Nephron progenitor cell (in vitro differentiated cells): ENCODE results near the gene MBD2.
"Not testable (repeated sequence)": the region's sequence is repeated elsewhere in the genome, so short reads cannot be mapped to it uniquely, and the experiment has no call there.

ENCODE experiments used
- DNase-seq: peaks from one replicate; pipeline ENCODE4 v3.0.0; 2021
- H3K27ac Mint-ChIP-seq: 2 replicates; pipeline ENCODE4 v1.8.0; 2021; ENCODE audit warnings: mild to moderate bottlenecking, moderate library complexity, mixed read lengths
- H3K27me3 Mint-ChIP-seq: 2 replicates; pipeline ENCODE4 v1.8.0; 2021; ENCODE audit warnings: mild to moderate bottlenecking, low read depth, mixed read lengths; ENCODE audit not compliant: poor library complexity
- H3K36me3 Mint-ChIP-seq: 2 replicates; pipeline ENCODE4 v1.8.0; 2021; ENCODE audit warnings: low read depth, mixed read lengths
- H3K4me1 Mint-ChIP-seq: 2 replicates; pipeline ENCODE4 v1.8.0; 2021; ENCODE audit warnings: mixed read lengths
- H3K4me3 Mint-ChIP-seq: 2 replicates; pipeline ENCODE4 v1.8.0; 2021; ENCODE audit warnings: mild to moderate bottlenecking, moderate library complexity, mixed read lengths
- H3K9me3 Mint-ChIP-seq: 2 replicates; pipeline ENCODE4 v1.8.0; 2021; ENCODE audit warnings: mild to moderate bottlenecking, moderate library complexity, mixed read lengths
- TF ChIP-seq, protein P1 (sequence below): fragments of 200-600 bp; sonication (generic); IDR thresholded peaks from 2 replicates; pipeline ENCODE4 v1.5.0; 2021; ENCODE audit warnings: antibody characterized with exemption

The MBD2 gene

DNA sequence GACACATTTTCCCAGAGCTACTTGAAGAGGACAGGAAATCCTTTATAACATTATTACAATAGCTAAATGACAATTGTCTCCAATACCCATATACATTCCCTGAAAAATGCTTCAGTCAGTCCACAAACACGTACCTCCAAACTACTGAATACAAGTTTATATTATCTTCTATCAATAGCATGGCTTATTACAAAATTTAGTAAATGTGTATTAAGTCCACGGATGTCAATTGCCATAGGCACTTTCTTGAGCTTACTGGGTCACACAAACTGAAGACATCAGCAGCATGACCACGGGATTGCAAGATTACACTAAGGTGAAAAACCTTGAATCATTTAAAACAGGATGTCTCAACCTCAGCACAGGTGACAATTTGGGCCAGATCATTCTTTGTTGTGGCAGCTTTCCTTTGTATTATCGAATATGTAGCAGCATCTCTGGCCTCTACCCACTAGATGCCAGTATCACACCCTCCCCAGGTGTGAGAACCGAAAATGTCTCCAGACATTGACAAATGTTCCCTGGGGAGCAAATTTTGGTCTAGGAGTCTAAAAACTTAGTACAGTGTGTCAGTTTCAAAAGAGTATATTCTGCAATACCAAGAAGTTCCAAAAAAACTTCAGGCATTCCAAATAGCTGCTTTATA, 1.4 kb downstream of the MBD2 start:
- DNase-seq, result no peak
- Mint-ChIP-seq H3K27ac (peak overlapping the region; percentile 45), H3K27me3 (peaks cover 3% of the 10 kb centered on the region), H3K36me3 (peaks cover 27% of the 10 kb centered on the region), H3K4me1 (peaks cover 33% of the 10 kb centered on the region), H3K9me3 (no peaks in the 10 kb centered on the region), H3K4me3 (peak overlapping the region; percentile 95)
- TF ChIP-seq, protein P1, sequence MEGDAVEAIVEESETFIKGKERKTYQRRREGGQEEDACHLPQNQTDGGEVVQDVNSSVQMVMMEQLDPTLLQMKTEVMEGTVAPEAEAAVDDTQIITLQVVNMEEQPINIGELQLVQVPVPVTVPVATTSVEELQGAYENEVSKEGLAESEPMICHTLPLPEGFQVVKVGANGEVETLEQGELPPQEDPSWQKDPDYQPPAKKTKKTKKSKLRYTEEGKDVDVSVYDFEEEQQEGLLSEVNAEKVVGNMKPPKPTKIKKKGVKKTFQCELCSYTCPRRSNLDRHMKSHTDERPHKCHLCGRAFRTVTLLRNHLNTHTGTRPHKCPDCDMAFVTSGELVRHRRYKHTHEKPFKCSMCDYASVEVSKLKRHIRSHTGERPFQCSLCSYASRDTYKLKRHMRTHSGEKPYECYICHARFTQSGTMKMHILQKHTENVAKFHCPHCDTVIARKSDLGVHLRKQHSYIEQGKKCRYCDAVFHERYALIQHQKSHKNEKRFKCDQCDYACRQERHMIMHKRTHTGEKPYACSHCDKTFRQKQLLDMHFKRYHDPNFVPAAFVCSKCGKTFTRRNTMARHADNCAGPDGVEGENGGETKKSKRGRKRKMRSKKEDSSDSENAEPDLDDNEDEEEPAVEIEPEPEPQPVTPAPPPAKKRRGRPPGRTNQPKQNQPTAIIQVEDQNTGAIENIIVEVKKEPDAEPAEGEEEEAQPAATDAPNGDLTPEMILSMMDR, result no peak

DNA sequence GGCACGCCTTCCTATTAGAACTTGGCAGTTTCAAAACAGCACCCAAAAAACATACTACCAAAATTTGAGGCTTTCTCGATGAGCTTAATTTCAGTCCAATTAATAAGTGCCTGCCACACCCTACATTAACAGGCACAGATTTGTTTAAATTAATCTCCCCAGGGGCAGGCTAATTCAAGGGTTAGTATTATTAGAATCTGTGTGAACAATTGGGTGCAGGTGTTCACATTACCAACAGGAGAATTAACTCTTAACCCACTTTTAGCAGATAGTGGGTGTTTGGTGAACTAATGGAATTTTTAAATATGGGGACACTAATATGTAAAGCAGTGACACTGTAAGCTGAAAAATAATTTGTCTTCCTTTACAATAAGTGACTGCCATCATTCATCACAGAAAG, 4.1 kb downstream of the MBD2 start:
- Mint-ChIP-seq H3K27ac (no peak overlapping the region), H3K36me3 (peaks cover 33% of the 10 kb centered on the region), H3K9me3 (no peaks in the 10 kb centered on the region), H3K4me1 (peaks cover 31% of the 10 kb centered on the region), H3K27me3 (no peaks in the 10 kb centered on the region), H3K4me3 (no peak overlapping the region)
- TF ChIP-seq, protein P1, result no peak
- DNase-seq, result no peak

DNA sequence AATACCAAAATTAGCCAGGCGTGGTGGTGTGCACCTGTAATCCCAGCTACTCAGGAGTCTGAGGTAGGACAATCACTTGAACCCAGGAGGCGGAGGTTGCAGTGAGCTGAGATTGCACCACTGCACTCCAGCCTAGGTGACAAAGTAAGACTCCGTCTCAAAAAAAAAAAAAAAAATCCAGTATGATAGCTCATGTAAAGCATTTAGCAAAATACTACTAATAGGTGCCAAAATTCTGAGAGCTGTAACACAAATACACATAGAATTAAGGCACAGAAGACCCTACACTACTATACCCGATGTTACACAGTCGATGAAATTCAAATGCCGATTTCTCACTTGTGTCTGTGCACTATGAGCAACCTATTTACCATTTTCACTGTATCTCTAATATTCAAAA, 5.7 kb downstream of the MBD2 start:
- Mint-ChIP-seq H3K36me3 (peaks cover 43% of the 10 kb centered on the region), H3K4me1 (peaks cover 31% of the 10 kb centered on the region)
- not testable (repeated sequence) for H3K4me3 Mint-ChIP-seq, H3K9me3 Mint-ChIP-seq, H3K27me3 Mint-ChIP-seq, DNase-seq, H3K27ac Mint-ChIP-seq

- H3K4me1 Mint-ChIP-seq, result peaks cover 25% of the 10 kb centered on the region
- no peak overlapping the region for H3K4me3 Mint-ChIP-seq
- peaks cover 9% of the 10 kb centered on the region for H3K9me3 Mint-ChIP-seq
- H3K36me3 Mint-ChIP-seq, result peaks cover 48% of the 10 kb centered on the region
- no peak overlapping the region for H3K27ac Mint-ChIP-seq
- no peaks in the 10 kb centered on the region for H3K27me3 Mint-ChIP-seq
- DNase-seq, result no peak
- TF ChIP-seq, protein P1, result no peak
These were observed 6.2 kb downstream of the MBD2 start for GRCh38 chr18:54218299-54218698.

DNA sequence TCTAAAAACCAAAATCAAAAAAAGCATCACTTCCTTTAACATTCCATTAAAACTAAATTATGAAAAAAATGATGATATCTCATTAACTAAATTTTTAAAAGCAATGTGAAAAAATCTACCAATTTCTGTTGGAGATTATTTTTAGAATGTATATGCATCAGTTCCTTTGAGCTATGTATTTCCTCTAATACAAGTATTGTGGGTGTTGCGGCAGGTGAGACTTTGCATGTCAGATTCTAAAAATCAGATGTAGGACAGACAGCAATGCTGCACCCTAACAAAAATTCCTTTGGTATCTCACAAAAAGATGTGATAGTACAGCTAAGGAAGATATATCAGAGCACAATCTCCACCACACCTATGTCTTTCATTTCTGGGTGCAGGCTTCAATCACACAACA, 6.8 kb downstream of the MBD2 start:
- H3K36me3 Mint-ChIP-seq, result peaks cover 51% of the 10 kb centered on the region

GRCh38 chr18:54215069-54215468, 9.4 kb downstream of the MBD2 start:
- H3K9me3 Mint-ChIP-seq, result peaks cover 21% of the 10 kb centered on the region
- no peak overlapping the region for H3K27ac Mint-ChIP-seq
- TF ChIP-seq, protein P1, result no peak
- peaks cover 10% of the 10 kb centered on the region for H3K4me1 Mint-ChIP-seq
- no peaks in the 10 kb centered on the region for H3K27me3 Mint-ChIP-seq
- peaks cover 52% of the 10 kb centered on the region for H3K36me3 Mint-ChIP-seq
- no peak for DNase-seq
- no peak overlapping the region for H3K4me3 Mint-ChIP-seq

More for the DNA sequence above, 6.8 kb downstream of the MBD2 start:
- Mint-ChIP-seq H3K4me1 (peaks cover 19% of the 10 kb centered on the region), H3K4me3 (no peak overlapping the region), H3K27me3 (no peaks in the 10 kb centered on the region), H3K9me3 (peaks cover 10% of the 10 kb centered on the region), H3K27ac (peak overlapping the region; percentile 61)
- no peak for DNase-seq
- TF ChIP-seq, protein P1, result no peak
